ENCODE measurements around the gene EI24.

GRCh38 chr11:125578783-125579182, 9.5 kb downstream of the EI24 start:
- TF ChIP-seq CTCF (IDR thresholded peaks at IDR 0.05; ENCODE audit: poor library complexity) = no peak
- no peak for TF ChIP-seq EZH2phosphoT487 (IDR thresholded peaks at IDR 0.05; ENCODE audit: low read depth, severe bottlenecking, unreplicated experiment)
- no peak for TF ChIP-seq EZH2 (IDR thresholded peaks at IDR 0.05; ENCODE audit: borderline replicate concordance)
